Measurements from ENCODE around the gene NLRP9.

NLRP9 gene

GRCh38 chr19:55702131-55702627 lies 36.0 kb downstream of the NLRP9 start:
- TF ChIP-seq CTCF (conservative IDR thresholded peaks at IDR 0.05; ENCODE audit: control insufficient read depth, insufficient read depth, low read depth, low read length): no peak
- no peak for DNase-seq (ENCODE audit: low read depth)

GRCh38 chr19:55700813-55701212 lies 37.4 kb downstream of the NLRP9 start:
- TF ChIP-seq CTCF (conservative IDR thresholded peaks at IDR 0.05; ENCODE audit: control insufficient read depth, insufficient read depth, low read depth, low read length): no peak
- no peak overlapping the region for H3K4me3 ChIP-seq (ENCODE audit: control insufficient read depth, low read depth, low read length)
- DNase-seq (ENCODE audit: low read depth): no peak

More at GRCh38 chr19:55702131-55702627, 36.0 kb downstream of the NLRP9 start:
- H3K4me3 ChIP-seq (ENCODE audit: control insufficient read depth, low read depth, low read length): no peak overlapping the region

- no peak for DNase-seq (ENCODE audit: low read depth)
- no peak overlapping the region for H3K4me3 ChIP-seq (ENCODE audit: control insufficient read depth, low read depth, low read length)
- TF ChIP-seq CTCF (conservative IDR thresholded peaks at IDR 0.05; ENCODE audit: control insufficient read depth, insufficient read depth, low read depth, low read length): no peak
Observed at GRCh38 chr19:55699221-55699620, 39.0 kb downstream of the NLRP9 start.

DNA sequence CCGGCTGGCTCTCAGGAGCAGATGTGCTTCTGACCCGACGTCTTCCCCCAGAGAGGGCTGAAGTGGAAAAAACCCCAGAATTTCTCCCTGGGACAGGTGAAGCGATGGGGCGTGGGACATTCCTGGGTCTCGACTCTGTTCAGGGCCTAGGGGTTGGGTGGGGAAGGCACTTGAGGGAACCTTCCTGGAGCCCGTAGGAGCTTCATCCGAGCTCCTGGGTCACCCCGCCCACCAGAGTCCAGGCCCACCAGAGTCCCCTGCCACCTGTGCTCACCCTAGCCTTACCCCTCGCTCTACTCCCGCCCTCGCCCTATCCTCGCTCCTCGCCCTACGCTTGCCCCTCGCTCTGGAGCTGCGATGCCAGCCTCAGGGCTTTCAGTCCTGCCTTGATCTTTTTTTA lies 39.9 kb downstream of the NLRP9 start:
- DNase-seq (ENCODE audit: low read depth): no peak
- no peak overlapping the region for H3K4me3 ChIP-seq (ENCODE audit: control insufficient read depth, low read depth, low read length)
- TF ChIP-seq CTCF (conservative IDR thresholded peaks at IDR 0.05; ENCODE audit: control insufficient read depth, insufficient read depth, low read depth, low read length): no peak

- DNase-seq (ENCODE audit: low read depth): no peak
- TF ChIP-seq CTCF (conservative IDR thresholded peaks at IDR 0.05; ENCODE audit: control insufficient read depth, insufficient read depth, low read depth, low read length): no peak
- no peak overlapping the region for H3K4me3 ChIP-seq (ENCODE audit: control insufficient read depth, low read depth, low read length)
Observed at GRCh38 chr19:55697698-55698097, 40.5 kb downstream of the NLRP9 start.

DNA sequence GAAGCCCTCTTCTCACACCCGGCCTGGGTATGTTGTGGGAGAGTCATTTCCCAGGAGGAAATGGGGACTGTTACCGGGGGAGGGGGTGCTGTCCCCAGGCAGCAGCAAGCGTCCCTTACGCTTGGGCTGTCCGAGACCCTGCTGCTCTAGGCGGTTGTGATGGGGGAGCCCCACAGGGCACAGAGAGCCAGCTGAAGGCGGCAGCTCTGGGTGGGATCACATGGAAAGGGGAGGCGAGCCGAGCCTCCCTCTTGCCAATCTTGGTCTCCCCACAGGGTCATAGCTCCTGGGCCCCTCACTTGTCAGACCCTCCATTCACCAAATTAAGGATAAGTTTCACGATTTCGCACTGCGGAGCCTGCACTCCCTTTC lies 41.1 kb downstream of the NLRP9 start:
- no peak overlapping the region for H3K4me3 ChIP-seq (ENCODE audit: control insufficient read depth, low read depth, low read length)
- no peak for TF ChIP-seq CTCF (conservative IDR thresholded peaks at IDR 0.05; ENCODE audit: control insufficient read depth, insufficient read depth, low read depth, low read length)
- no peak for DNase-seq (ENCODE audit: low read depth)

Measured in fibroblast of mammary gland (primary cell).